Left lung (tissue), 10 donors: ENCODE data around the gene FTCD. TPM values are rescaled to one million over a fixed set of nuclear protein-coding genes. Genes with fewer than 3 reads are reported as not detected.
"Not testable (repeated sequence)": the region's sequence is repeated elsewhere in the genome, so short reads cannot be mapped to it uniquely, and the experiment has no call there.

Source experiments
- ATAC-seq: fragments of 200-7000 bp; cut with Tn5 transposase; one replicate; pipeline ENCODE4 v1.9.1; 2020; ENCODE audit warnings: moderate library complexity
- DNase-seq, 4 donors: peaks; one replicate each; pipeline ENCODE4 v3.0.0-alpha.2; 2013 to 2020
- H3K27ac ChIP-seq, 2 donors: fragments of 200-600 bp; sonication (generic) in 1 of 2; one replicate each; pipeline versions ENCODE4 v1.5.0 to v1.8.0; 2020 to 2021
- H3K27me3 ChIP-seq, 2 donors: fragments of 200-600 bp; sonication (generic) in 1 of 2; one replicate each; pipeline versions ENCODE4 v1.5.0 to v1.8.0; 2020 to 2021
- H3K36me3 ChIP-seq, 2 donors: fragments of 200-600 bp; sonication (generic) in 1 of 2; one replicate each; pipeline versions ENCODE4 v1.5.0 to v1.8.0; 2020 to 2021
- H3K4me1 ChIP-seq, 2 donors: fragments of 200-600 bp; one replicate each; pipeline ENCODE4 v1.8.0; 2021
- H3K4me3 ChIP-seq, 2 donors: fragments of 200-600 bp; sonication (generic) in 1 of 2; one replicate each; pipeline versions ENCODE4 v1.5.0 to v1.8.0; 2020 to 2021; ENCODE audit warnings: mild to moderate bottlenecking in 1 of 2
- H3K9me3 ChIP-seq, 2 donors: fragments of 200-600 bp; sonication (generic) in 1 of 2; one replicate each; pipeline versions ENCODE4 v1.5.0 to v1.8.0; 2020 to 2021
- intact Hi-C, 2 donors: fragments of 100-400 bp; cut with DNase I; formaldehyde crosslinking; loops; one replicate each; pipeline versions ENCODE4 v1.11.2 to v1.14.2; 2022
- polyA plus RNA-seq, 6 donors: library from polyadenylated mRNA; unstranded; fragments of 120-200 nt; gene quantifications; one replicate each; pipeline ENCODE4 v1.2.1, GENCODE V29; 2013; ENCODE audit not compliant: insufficient read length in 6 of 6
- total RNA-seq, 2 donors: library from RNA; stranded (reverse); fragmentation: NEBNext Ultra II Directional; extraction: Animal tissue kit (Norgen Biotek cat#: 25700); gene quantifications; one replicate each; pipeline ENCODE4 v1.2.1, GENCODE V29; 2021
- TF ChIP-seq, protein P1 (sequence below), 2 donors: fragments of 200-600 bp; sonication (generic) in 1 of 2; IDR thresholded peaks; one replicate each; pipeline versions ENCODE4 v1.5.0 to v1.8.0; 2021; ENCODE audit warnings: antibody characterized with exemption in 2 of 2
- donor health status: DM: no; HTN: yes; CAD: no.
- donor health status: DM: no; HTN: no; CAD: no.

Gene FTCD
- total and polyA plus RNA-seq, 8 donors = 0.29 to 2.4 (median 1.6) TPM

DNA sequence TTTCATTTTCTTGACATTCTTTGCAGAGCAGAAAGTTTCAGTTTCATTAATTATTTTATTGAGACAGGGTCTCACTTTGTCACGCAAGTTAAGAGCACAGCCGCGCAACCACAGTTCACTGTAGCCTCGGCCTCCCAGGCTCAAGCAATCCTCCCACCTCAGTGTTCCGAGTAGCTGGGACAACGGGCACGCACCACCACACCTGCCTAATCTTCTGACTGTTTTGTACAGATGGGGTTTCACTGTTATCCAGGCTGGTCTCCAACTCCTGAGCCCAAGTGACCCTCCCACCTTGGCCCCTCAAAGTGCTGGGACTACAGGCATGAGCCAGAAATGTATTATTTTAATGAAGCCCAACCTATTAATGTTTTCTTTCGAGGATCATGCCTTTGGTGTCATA is 31.9 kb upstream of the FTCD start:
- Histone ChIP-seq H3K4me3 (no peak overlapping the region), H3K9me3 (no peaks in the 10 kb centered on the region), H3K4me1 (peaks cover 0 to 29% of the 10 kb centered on the region in 2 donors), H3K27me3 (no peaks in the 10 kb centered on the region), H3K27ac (peak overlapping the region in 1 of 2 donors; percentile 80), H3K36me3 (peaks cover 0 to 36% of the 10 kb centered on the region in 2 donors)
- TF ChIP-seq, protein P1, sequence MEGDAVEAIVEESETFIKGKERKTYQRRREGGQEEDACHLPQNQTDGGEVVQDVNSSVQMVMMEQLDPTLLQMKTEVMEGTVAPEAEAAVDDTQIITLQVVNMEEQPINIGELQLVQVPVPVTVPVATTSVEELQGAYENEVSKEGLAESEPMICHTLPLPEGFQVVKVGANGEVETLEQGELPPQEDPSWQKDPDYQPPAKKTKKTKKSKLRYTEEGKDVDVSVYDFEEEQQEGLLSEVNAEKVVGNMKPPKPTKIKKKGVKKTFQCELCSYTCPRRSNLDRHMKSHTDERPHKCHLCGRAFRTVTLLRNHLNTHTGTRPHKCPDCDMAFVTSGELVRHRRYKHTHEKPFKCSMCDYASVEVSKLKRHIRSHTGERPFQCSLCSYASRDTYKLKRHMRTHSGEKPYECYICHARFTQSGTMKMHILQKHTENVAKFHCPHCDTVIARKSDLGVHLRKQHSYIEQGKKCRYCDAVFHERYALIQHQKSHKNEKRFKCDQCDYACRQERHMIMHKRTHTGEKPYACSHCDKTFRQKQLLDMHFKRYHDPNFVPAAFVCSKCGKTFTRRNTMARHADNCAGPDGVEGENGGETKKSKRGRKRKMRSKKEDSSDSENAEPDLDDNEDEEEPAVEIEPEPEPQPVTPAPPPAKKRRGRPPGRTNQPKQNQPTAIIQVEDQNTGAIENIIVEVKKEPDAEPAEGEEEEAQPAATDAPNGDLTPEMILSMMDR (IDR thresholded peaks at IDR 0.05) = no peak
- no peak for DNase-seq
- no peak for ATAC-seq
- intact Hi-C loops = no loop called here

DNA sequence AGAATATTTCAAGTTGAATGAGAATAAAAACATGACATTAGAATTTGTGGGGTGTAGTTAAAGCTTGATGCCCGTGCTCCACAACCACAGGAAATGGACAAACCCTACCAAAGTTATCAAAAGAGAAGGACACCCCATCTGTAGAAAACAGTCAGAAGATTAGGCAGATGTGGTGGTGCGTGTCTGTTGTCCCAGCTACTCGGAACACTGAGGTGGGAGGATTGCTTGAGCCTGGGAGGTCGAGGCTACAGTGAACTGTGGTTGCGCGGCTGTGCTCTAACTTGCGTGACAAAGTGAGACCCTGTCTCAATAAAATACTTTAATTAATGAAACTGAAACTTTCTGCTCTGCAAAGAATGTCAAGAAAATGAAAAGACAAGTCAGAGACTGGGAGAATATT is 30.3 kb upstream of the FTCD start:
- intact Hi-C loops = no loop called here
- no peak for DNase-seq
- peaks cover 0 to 20% of the 10 kb centered on the region in 2 donors for H3K36me3 ChIP-seq
- TF ChIP-seq, protein P1 (IDR thresholded peaks at IDR 0.05) = no peak
- H3K27me3 ChIP-seq = no peaks in the 10 kb centered on the region
- H3K4me1 ChIP-seq = peaks cover 0 to 29% of the 10 kb centered on the region in 2 donors
- H3K9me3 ChIP-seq = no peaks in the 10 kb centered on the region
- H3K4me3 ChIP-seq = no peak overlapping the region
- no peak for ATAC-seq
- H3K27ac ChIP-seq = peak overlapping the region in 1 of 2 donors; percentile 84

DNA sequence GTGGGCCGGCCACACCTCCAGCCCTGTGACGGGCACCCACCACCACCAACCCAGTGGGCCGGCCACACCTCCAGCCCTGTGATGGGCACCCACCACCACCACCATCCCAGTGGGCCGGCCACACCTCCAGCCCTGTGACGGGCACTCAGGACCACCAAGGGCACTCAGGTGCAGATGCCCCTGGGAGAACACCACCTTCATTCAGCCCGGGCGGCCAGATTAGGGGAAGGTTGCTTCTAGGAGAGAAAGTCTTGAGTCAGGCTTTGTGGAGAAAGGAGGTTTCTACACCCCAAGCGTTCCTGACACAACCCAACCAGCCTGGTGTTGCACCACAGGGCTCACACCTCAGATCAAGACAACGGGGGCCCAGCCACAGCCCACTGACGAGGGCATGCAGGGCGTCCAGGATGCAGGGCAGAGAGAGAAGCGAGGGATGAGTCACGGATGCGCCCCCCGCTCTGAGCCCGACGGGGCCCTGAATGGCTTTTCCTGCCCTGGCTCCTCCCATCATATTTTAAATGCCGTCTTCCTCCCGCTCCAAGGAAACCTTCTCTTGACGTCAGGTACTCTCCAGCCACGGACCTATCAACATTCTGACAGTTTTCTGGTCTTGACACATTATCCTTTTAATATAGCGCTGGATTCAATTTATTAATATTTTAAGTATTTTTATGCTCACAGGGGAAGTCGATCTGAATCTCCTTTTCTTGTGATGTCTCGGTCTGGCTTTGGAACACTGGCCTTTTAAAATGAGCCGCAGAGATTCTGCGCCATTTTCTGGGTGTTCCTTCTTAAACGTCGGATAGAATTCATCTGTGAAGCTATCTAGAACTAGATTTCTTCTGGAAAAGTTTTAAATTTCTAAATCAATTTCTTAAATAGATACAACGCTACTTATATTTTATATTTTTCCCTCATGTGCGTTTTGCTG is 29.5 kb upstream of the FTCD start:
- H3K9me3 ChIP-seq = no peaks in the 10 kb centered on the region
- peak; percentile 71 for ATAC-seq
- TF ChIP-seq, protein P1 (IDR thresholded peaks at IDR 0.05) = no peak
- peaks cover 0 to 12% of the 10 kb centered on the region in 2 donors for H3K36me3 ChIP-seq
- H3K4me3 ChIP-seq = peak overlapping the region; percentile 24 to 64
- peaks cover 0 to 27% of the 10 kb centered on the region in 2 donors for H3K4me1 ChIP-seq
- peak; percentile 85 to 93 (median 88) for DNase-seq
- no peaks in the 10 kb centered on the region for H3K27me3 ChIP-seq
- intact Hi-C loops = no loop called here
- peak overlapping the region; percentile 62 to 84 for H3K27ac ChIP-seq

DNA sequence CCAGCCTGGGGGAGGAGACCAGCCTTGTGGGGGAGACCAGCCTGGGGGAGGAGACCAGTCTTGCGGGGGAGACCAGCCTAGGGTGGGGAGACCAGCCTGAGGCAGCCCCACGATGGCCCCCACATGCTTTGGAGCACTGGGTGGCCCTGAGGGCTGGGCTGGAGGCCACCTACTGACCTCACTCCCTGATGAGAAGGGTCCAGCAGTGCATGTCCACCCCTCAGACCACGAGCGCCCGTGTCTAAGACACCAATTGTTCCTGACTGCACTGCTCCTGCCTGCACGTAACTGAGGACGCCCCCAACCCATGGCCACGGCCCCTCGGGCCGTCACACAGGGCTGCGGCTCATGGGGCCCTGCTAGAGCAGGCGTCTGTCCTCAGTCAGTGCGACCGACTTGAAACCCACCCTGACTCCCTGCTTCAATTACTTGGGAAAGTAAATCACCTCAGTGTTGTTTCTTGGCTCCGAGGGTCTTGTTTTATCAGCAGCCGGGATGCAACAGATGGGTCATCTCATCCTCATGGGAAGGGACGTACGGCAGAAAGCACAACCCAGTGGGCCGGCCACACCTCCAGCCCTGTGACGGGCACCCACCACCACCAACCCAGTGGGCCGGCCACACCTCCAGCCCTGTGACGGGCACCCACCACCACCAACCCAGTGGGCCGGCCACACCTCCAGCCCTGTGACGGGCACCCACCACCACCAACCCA is 28.7 kb upstream of the FTCD start, which contains the start of gene SPATC1L:
SPATC1L (minus strand) TSS at position 550 of the 715 bp plus-strand sequence. CDS start 1,643 bp downstream, outside the sequence.
- no peaks in the 10 kb centered on the region for H3K27me3 ChIP-seq
- peak within 1 kb of the TSS; percentile 36 to 64 for H3K4me3 ChIP-seq
- H3K36me3 ChIP-seq = peaks cover 0 to 4% of the 10 kb centered on the region in 2 donors
- intact Hi-C loops = no loop called here
- TF ChIP-seq, protein P1 (IDR thresholded peaks at IDR 0.05) = no peak
- H3K9me3 ChIP-seq = no peaks in the 10 kb centered on the region
- H3K27ac ChIP-seq = peak within 1 kb of the TSS; percentile 62 to 84
- peak; percentile 72 for ATAC-seq
- peaks cover 0 to 19% of the 10 kb centered on the region in 2 donors for H3K4me1 ChIP-seq
- peak; percentile 56 to 94 (median 84) for DNase-seq

DNA sequence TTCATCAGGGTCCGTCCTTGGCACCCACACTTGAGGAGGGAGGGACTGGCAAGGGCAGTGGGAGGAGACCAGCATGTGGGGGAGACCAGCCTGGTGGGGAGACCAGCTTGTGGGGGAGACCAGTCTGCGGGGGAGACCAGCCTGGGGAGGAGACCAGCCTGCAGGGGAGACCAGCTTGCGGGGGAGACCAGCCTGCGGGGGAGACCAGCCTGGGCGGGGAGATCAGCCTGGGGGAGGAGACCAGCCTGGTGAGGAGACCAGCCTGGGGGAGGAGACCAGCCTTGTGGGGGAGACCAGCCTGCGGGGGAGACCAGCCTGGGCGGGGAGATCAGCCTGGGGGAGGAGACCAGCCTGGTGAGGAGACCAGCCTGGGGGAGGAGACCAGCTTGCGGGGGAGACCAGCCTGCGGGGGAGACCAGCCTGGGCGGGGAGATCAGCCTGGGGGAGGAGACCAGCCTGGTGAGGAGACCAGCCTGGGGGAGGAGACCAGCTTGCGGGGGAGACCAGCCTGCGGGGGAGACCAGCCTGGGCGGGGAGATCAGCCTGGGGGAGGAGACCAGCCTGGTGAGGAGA is 28.0 kb upstream of the FTCD start:
- H3K27ac ChIP-seq, ATAC-seq, H3K36me3 ChIP-seq, H3K27me3 ChIP-seq, intact Hi-C loops, H3K9me3 ChIP-seq, DNase-seq: not testable (repeated sequence)
- peaks cover 0 to 12% of the 10 kb centered on the region in 2 donors for H3K4me1 ChIP-seq
- H3K4me3 ChIP-seq = peak overlapping the region in 1 of 2 donors; percentile 64
